PFSK-1 (cell line): ENCODE measurements around the gene WASL. TPM values are rescaled to one million over a fixed set of nuclear protein-coding genes. Genes with fewer than 3 reads are reported as not detected.
A peak's percentile ranks its signal among the peaks of the same experiment; 100 is the strongest.

Source experiments
- FOXP2 ChIP-seq: optimal IDR thresholded peaks from 2 replicates; pipeline ENCODE3; 2011; ENCODE audit warnings: borderline replicate concordance, control low read depth, inconsistent platforms; ENCODE audit not compliant: insufficient read depth; ENCODE audit errors: extremely low read length, extremely low read depth
- POLR2AphosphoS5 ChIP-seq: IDR thresholded peaks from 2 replicates; pipeline ENCODE4 v1.6.1; 2012; ENCODE audit warnings: low read depth, mild to moderate bottlenecking, control low read depth, low read length, moderate library complexity
- REST ChIP-seq, 2 experiments: IDR thresholded peaks; 2 replicates each; pipeline versions ENCODE4 v1.6.1 to v1.8.0; 2011 to 2012; ENCODE audit warnings: low read depth in 2 of 2, low read length in 2 of 2, control low read depth in 1 of 2, inconsistent platforms in 1 of 2, mild to moderate bottlenecking in 1 of 2, moderate library complexity in 1 of 2; ENCODE audit not compliant: insufficient read depth in 1 of 2
- SIN3A ChIP-seq: IDR thresholded peaks from 2 replicates; pipeline ENCODE4 v1.6.1; 2012; ENCODE audit warnings: mild to moderate bottlenecking, low read length, moderate library complexity, borderline replicate concordance; ENCODE audit not compliant: insufficient read depth
- TAF1 ChIP-seq: IDR thresholded peaks from 2 replicates; pipeline ENCODE4 v1.6.1; 2012; ENCODE audit warnings: low read length, control low read depth, borderline replicate concordance; ENCODE audit not compliant: insufficient read depth
- polyA plus RNA-seq: library from polyadenylated mRNA; unstranded; fragments of >200 nt; gene quantifications from one replicate; pipeline ENCODE4 v1.2.1, GENCODE V29; 2012; ENCODE audit warnings: low read depth, missing spikeins; ENCODE audit not compliant: insufficient read length

WASL gene
- polyA plus RNA-seq: 13.0 TPM

GRCh38 chr7:123748734-123749536 is at the start of gene WASL:
WASL (minus strand) TSS chr7:123749003; CDS start chr7:123748734, 269 bp downstream.
- TF ChIP-seq REST (IDR thresholded peaks at IDR 0.05; ENCODE audit: insufficient read depth in 1 of 2, low read depth in 2 of 2, low read length in 2 of 2) (peak; percentile 15 to 30; a peak in 1 of 4 replicates), SIN3A (no peak), FOXP2 (peak; percentile 76), TAF1 (peak; percentile 82; the same call in 1 of the 2 replicates), POLR2AphosphoS5 (peak; percentile 93)

GRCh38 chr7:123797673-123798531 is 49.1 kb upstream of the WASL start:
- TF ChIP-seq TAF1: no peak
- no peak for TF ChIP-seq POLR2AphosphoS5
- TF ChIP-seq SIN3A: no peak
- TF ChIP-seq FOXP2: no peak
- no peak for TF ChIP-seq REST (IDR thresholded peaks at IDR 0.05; ENCODE audit: insufficient read depth in 1 of 2, low read depth in 2 of 2, low read length in 2 of 2)

DNA sequence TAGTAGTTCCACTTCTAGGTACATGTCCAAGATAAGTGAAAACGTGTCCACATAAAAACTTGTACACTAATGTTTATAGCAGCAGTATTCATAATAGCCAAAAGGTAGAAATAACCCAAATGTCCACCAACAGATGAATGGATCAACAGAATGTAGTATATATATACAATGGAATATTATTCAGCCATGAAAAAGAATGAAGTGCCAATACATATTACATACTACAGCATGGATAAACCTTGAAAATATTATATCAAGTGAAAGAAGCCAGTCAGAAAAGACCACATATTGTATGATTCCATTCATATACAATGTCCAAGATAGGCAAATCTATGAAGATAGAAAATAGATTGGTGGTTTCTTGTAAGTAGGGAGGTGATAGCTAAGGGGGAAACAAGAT is 47.8 kb upstream of the WASL start:
- TF ChIP-seq TAF1: no peak
- TF ChIP-seq POLR2AphosphoS5: no peak
- no peak for TF ChIP-seq SIN3A
- no peak for TF ChIP-seq REST (IDR thresholded peaks at IDR 0.05; ENCODE audit: insufficient read depth in 1 of 2, low read depth in 2 of 2, low read length in 2 of 2)
- TF ChIP-seq FOXP2: no peak

GRCh38 chr7:123795917-123796316 is 47.1 kb upstream of the WASL start:
- TF ChIP-seq TAF1 (no peak), POLR2AphosphoS5 (no peak), FOXP2 (no peak), REST (IDR thresholded peaks at IDR 0.05; ENCODE audit: insufficient read depth in 1 of 2, low read depth in 2 of 2, low read length in 2 of 2) (no peak), SIN3A (no peak)
